KG1 (cell line): Measurements from ENCODE around the gene NOX3.
"Not testable (repeated sequence)": the region's sequence is repeated elsewhere in the genome, so short reads cannot be mapped to it uniquely, and the experiment has no call there.

ENCODE experiments used
- DNase-seq: peaks from one replicate; lab custom pipeline; 2025; lab: John Stamatoyannopoulos, UW

Gene NOX3, protein sequence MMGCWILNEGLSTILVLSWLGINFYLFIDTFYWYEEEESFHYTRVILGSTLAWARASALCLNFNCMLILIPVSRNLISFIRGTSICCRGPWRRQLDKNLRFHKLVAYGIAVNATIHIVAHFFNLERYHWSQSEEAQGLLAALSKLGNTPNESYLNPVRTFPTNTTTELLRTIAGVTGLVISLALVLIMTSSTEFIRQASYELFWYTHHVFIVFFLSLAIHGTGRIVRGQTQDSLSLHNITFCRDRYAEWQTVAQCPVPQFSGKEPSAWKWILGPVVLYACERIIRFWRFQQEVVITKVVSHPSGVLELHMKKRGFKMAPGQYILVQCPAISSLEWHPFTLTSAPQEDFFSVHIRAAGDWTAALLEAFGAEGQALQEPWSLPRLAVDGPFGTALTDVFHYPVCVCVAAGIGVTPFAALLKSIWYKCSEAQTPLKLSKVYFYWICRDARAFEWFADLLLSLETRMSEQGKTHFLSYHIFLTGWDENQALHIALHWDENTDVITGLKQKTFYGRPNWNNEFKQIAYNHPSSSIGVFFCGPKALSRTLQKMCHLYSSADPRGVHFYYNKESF

DNA sequence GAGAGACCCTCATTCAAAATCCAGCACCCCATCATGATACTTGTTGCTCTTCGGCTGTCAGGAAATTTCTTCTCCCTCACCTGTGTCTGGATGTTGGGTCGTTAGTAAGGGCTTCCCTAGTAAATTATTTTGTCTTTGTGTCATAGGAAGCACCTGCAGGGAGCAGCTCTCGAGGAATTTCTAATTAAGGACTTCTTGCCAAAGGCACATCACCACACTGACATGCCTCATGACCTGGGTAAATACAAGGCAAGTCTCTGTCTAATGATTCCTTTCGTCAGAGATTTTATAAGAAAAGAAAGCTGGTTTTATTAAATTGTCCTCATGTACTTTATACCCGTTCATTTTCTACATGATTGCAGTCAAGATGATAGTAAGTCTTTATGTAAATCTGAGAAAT, at the start of gene NOX3:
Gene NOX3 (minus strand): TSS at position 74 of the 400 bp plus-strand sequence. CDS start 39 bp downstream, at position 35.
- DNase-seq = no peak

DNA sequence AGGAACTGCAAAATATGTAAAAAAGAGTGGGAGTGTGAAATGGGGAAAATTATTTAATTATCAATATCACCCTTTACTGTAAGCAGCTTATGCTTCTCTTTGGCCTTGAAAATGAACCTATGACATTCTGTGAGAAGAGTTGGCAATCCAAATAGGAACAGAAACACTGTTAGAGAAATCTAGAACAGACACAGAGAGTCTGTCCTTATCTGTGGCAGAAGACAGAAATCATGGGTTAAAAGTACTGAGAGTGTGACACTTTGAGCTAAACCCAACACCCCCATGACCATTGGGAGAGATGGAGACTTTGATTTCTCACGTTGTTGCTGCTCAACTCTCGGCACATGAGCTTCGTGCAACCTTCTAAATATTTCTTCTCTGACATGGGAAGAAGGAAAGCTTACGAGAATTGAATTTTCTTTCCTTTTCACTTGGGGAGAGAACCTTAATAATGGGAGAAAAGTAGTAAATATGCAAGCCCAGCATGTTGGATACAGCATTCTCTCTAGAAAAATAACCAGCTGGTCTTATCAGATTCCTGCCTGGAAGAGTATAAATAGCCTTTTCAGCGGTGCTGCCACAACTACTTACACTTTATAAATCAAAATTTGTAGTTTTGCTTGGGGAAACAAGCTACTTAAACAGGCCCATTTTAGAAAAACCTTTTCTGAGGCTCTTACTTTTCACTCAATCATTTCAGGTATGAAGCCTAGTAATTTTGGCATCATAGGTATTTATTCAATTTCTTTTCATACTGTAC, 49.4 kb upstream of the NOX3 start:
- DNase-seq = no peak

DNA sequence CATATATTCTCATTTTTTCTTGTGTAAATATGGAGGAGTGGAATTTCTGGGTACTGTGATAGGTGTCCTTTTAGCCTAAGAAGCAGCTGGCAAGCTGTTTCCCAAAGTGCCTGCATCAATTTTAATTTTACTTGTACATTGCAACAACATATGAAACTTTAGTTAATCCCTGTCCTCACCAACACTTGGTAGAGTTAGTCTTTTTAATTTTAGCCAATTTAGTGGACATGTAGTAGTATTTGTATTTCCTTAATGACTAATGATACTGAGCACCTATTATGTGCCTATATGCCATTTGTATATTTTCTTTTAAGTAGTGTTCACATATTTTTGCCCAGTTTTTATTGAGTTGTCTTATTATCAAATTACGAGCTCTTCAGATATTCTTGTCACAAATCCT, 46.8 kb upstream of the NOX3 start:
- no peak for DNase-seq

DNA sequence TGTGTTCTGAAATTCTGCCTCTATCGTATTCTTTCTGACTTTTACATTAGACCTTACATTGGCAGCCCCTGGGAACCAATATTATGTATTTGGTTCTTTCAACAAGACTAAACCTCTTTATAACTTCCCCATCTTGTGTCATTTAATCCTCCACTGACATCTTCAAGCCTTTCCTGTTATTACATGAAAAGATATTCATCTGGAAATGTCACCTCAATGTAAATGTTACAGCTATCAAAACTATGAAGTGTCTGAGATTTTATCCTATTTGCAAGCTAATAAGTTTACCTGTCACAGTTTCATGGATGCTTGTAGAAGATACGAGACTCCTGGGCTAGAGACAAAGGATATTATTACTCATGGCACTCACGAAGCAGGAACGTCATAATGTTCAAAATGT, 43.9 kb upstream of the NOX3 start:
- no peak for DNase-seq

DNA sequence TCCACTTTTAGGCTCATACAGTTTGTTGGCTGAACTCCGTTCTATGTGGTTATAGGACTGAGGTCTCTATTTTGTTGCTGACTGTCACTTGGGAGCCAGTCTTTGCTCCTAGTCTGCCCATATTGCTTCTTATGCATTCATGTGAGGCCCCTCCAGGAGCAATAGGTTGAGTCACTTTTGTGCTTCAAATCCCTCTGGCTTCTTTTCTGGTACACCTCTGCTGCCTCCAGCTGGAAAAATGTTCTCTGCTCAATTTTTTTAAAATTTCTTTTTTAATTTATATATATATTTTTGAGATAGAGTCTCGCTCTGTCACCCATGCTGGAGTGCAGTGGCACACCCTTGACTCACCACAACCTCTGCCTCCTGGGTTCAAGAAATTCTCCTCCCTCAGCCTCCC, 42.7 kb upstream of the NOX3 start:
- DNase-seq = no peak

DNA sequence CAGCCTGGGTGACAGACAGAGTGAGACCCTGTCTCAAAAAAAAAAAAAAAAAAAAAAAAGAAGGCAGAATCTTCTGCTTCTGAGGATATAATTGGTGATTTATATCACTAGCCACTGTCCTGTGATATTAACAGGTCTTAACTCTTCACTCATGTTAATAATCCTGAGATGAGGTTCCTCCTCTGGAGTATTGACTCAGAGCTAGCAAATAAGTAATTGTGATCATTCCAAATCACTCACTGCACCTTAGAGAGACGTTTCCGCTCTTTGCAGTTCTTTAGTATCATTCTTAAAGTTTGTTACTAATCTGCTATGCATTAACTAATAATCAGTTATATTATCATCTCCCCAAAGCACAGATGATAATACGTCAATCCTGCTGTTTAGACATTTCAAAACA, 41.6 kb upstream of the NOX3 start:
- DNase-seq = no peak

DNA sequence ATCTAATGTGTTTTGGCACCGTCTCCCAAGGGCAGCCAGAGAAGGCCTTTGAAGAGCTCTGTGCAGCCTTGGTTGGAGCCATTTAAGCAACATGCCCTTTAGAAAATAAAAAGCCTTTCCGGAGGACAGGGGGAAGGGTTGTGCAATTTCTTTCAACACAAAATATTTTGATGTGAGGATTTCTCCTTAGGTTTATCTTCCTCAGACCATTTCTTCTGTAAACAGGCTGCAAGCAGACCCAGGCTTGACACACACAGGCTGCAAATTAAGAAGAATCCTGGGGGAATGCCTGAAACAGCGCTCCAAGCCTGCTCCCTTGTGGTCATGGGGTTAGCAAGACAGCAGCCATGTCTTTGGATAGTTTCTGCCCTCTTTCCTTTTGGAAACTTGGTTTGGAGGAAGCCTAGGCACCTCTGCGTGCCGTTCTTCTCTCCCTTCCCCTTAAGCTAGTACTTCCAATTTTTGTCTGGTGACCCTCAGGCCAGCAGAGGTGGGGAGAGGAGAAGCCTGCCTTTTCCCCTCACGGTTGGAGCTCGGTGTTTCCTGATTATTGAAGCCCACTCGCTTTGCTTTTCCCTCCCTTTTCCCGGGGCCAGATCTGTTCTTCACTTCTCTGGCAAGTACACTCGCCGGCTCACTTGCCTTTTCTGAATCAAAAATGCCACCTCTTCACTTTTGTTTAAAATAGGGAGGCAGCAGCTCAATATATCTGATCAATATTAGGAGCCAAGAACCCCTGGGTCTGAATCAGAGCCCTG, 39.6 kb upstream of the NOX3 start:
- DNase-seq = no peak

DNA sequence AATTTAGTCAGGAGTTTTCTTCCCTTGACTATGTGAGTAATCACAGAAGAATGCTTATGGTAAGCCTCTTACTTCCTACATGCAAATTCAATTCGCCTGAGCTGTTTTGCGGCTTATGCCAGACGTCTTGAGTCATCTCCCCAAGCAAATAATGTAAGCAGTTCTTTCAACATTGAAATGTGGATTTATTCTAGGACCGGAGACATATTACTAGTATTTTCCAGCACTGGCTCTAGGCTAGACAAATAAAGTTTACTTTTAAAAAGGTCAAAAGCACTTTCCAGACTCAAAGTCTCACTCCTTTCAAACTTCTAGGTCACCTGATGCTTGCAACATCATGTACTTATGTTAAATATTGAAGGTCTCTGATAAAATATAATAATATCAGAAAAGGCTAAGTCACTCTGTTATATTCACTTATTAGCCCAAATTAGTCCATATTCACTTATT, 38.1 kb upstream of the NOX3 start:
- DNase-seq = no peak

DNA sequence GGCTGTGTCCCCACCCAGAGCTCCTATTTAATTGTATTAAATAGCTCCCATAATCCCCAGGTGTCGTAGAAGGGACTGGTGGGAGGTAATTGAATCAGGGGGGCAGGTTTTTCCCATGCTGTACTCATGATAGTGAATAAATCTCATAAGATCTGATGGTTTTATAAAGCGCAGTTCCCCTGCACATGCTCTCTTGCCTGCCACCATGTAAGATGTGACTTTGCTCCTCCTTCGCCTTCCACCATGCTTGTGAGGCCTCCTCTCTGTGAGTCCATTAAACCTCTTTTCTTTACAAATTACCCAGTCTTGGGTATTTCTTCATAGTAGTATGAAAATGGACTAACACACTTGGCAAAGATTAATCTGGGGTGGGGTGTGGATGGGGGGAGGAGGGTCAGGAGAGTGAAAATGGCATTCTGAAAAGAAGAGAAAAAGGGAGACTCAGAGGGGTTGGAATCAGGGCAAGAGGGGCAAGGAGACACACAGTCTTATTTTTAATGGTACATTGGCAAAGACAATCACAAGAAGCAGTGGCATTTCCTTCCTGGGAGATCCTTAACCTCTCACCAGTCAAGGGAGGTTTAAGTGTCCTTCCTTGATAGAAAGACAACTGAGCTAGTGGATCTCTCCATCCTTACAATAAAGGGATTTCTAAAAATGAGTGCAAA, 37.5 kb upstream of the NOX3 start:
- DNase-seq = no peak

DNA sequence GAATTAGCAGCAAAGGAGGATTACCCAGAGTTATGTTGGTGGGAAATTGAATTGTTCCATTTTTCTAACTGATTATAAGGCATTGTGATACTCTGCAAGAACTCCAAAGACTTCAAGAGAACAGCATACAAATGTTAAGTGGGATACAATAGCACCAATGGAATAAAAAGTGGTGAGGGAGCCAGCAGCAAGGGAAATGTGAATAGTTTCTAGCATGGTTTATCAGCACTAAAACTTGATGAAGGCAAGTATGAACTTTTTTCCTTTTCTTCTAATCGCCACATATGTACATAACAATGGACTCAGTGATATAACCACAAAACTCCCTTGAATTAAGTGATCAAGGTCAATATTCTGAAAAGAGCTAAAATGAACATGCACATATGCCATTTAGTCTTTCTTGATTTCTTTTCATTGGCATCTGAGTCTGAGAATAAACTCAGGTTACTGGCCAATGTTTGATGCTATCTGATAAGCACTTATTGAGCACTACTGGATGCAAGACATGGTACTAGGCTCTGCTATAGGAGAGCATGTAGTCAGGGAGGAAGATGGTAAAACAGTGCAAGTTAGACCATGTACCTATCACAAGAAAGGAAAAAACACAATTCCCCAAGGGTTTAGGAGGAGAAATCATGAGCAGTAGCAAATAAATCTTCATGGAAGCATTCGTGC, 36.6 kb upstream of the NOX3 start:
- DNase-seq = no peak

DNA sequence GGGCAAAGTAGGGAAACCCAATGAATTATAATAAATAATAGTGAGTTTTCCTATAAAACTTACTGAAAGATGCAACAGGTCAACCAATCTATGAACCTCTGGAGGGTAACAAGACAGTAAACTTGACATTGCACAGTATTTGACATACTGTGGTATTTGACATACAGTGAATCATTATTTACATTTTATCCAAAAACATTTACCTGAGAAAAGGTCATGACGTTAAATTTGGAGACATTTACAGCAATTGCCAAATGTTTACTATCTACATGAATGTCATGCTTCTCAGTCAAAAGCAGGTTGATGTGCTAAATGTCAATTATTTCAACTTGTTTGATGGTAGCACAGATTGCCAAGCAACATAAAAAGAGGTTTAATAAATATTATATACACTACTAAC, 35.8 kb upstream of the NOX3 start:
- no peak for DNase-seq

DNA sequence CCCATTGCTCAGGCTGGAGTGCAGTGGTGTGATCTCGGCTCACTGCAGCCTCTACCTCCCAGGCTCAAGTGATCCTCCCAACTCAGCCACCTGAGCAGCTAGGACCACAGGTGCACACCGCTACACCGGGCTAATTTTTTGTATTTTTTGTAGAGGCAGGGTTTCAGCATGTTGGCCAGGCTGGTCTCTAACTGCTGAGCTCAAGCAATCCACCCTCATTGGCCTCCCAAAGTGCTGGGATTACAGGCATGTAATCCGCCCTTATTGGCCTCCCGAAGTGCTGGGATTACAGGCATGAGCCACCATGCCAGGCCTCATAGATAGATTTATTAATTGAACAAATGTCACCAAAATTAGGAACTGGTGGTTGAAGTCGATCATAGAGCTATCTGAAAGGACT, 32.6 kb upstream of the NOX3 start:
- not testable (repeated sequence) for DNase-seq

DNA sequence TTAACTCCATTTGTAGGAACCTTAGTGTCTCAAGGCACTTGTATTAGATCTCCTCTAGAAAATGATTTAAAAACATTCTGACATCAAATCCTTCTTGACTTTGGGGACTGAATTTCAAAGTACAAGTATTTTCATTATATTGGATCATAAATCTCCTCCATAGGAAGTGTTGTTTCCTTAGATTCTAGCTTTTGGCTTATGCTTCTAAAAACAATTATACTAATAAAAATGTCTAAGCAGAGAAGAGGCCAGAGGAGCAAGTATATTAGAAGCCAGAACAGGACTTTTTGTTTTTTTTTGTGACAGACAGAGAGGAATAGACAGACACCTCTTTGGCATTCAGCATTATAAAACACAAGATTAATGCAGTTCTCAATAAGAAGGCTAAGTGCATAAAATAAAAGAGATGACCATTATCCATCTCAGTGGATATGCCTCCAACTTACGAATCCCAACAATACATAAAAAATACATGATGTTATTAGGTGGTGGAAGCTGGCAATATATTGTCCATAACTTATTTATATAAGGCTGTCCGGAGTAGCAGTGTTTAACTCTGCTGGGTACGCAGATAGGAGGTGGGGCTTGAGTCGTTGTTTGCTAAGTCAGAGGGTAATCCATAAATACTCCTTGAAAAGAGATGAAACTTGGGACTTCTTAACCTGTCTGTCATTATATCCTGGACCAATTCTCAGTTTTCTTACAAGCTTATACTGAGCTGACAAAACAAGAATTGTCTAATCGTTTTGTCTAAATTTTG, 31.9 kb upstream of the NOX3 start:
- no peak for DNase-seq

DNA sequence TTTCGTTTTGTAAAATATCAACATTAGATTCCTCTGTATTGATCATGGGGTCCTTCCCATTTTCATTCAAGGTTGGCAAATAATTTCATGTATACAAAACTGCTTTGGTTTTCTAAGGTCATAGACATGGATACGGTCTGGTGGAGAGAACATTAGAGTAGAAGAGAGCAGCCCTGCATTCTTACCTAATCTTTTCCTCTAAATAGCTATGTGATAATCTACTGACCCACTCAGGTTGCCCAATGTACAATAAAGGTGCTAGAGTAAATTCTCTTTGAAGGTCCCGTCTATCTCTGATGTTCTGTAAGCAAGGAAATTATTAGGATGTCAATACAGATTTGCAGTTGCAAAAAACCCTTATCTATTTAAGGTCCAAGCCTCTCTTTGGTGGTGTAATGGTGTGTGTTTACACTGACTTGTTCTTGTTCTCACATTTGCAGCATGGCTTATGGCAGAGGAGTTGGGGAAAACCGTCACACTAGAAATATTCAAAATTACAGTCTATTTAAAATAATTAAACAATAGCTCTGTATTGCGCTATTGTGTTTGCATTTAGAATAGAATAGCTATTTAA, 31.2 kb upstream of the NOX3 start:
- no peak for DNase-seq

DNA sequence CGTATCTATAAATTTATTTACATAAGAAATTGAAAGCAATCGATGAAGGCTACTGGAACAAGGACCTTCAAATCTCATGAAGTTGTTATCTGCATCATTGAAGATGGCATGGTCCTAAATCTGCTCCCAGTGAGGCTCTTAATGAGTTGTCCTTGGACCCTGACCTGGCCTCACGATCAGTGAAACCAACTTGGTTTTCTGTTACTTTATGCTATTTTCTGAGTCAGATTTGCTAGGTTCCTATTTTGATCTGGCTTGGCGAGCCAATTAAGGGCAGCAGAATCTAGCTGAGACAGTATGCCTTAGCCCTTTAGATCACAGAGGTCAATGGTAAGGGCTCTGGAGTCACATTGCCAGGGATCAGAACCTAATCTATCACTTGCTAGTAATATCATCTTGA, 30.1 kb upstream of the NOX3 start:
- no peak for DNase-seq

DNA sequence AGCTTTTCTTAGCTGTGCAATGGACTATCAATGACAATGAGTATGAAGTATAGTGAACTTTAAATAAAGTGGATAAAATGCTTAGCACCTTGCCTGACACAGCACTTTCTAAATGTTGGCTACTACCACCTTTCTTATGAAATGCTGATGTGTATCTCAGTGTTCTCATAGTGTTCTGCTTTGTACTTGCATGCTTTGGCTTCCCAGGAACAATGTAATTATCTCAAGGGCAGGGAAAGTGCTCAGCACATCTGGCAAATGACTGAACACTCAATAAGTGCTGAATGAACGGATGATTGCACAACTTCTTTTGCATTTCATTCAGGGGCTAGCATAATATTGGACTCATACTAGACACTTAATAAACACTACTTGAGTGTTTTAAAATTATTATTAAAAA, 28.2 kb upstream of the NOX3 start:
- no peak for DNase-seq

DNA sequence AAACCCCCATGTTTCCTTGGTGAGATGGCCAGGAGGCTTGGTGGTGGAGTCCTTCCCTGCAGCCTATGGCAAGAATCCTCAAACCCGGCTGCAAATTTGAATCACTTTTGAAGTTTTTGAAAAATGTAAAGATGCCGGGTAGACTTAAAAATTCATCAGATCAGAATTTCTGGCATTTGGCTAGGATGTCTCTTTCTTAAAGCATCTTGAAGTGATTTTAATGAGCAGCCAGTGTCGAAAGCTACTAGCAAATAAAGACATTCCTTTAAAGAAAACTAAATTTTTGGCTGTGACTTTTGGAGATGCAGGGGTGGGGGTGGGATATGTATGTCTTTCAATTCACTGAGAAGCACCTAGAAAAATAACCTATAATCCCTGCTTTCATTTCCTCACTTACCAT, 25.6 kb upstream of the NOX3 start:
- DNase-seq = no peak

DNA sequence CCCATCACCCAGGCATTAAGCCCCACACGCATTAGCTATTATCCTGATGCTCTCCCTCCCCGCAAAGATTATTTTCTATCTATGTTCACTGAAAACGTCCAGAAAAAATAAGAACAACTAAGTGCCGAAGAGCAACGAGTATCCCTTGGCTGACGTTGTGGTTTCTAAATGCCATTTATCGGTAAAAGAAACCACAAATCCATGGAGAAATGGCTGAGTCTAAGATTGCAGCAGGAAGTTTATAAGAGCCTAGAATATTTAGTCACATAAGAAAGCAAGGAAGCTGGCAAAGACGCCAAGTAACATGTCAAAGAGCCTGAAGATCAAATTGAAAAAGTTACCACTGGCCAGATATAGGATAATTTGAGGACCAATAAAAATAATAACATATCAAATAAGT, 18.1 kb upstream of the NOX3 start:
- no peak for DNase-seq

DNA sequence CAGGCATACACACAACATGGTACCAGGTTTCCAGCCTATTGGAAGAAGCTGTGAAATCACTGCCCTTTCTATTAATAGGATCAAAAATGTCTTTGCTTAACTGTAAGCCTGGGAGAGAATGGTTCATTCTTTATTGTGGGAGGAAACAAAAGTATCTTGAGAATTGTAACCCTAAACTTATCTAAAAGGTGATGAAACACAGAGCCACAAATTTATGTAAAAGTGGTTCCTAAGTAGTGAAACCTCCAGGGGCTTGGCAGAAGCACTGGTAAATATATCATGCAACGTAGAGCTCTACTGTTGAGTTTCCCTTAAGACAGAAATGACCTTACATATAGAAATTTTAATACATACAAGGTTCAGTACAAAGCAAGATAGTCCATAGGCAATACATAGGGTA, 17.2 kb upstream of the NOX3 start:
- DNase-seq = no peak

DNA sequence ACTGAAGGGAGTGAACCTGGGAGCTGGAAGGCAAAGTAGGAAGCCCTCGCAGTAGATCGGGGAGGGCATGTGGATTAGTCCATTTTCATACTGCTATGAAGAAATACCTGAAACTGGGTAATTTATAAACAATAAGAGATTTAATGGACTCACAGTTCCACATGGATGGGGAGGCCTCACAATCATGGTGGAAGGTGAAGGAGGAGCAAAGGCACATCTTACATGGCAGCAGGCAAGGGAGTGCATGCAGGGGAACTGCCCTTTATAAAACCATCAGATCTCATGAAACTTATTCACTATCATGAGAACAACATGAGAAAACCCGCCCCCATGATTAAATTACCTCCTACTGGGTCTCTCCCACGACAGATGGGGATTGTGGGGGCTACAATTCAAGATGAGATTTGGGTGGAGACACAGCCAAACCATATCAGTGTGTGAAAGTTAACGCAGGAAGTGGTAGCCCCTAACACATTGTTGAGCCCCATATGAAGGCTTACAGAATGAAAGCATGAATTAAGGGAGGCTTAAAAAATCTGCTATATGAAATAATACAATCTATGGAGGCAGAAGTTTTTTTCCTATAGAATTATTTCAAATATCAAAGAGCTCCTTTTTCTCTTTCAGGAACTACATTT, 15.5 kb upstream of the NOX3 start:
- not testable (repeated sequence) for DNase-seq
